HG03378 (cell line): ENCODE results near the gene RIPK4.
"Not testable (repeated sequence)": the region's sequence is repeated elsewhere in the genome, so short reads cannot be mapped to it uniquely, and the experiment has no call there.

Experiments
- ATAC-seq: cut with Tn5 transposase; IDR thresholded peaks from one replicate; pipeline ENCODE4 v1.9.1; 2021; ENCODE audit warnings: mild to moderate bottlenecking, moderate library complexity; ENCODE audit not compliant: unreplicated experiment

The RIPK4 gene

GRCh38 chr21:41796476-41797080 is 29.7 kb upstream of the RIPK4 start:
- no peak for ATAC-seq

- no peak for ATAC-seq
Observed at GRCh38 chr21:41795726-41796125, 28.9 kb upstream of the RIPK4 start.

GRCh38 chr21:41794600-41794999 is 27.7 kb upstream of the RIPK4 start:
- no peak for ATAC-seq

GRCh38 chr21:41792711-41793110 is 25.9 kb upstream of the RIPK4 start:
- ATAC-seq: no peak

- no peak for ATAC-seq
Observed at GRCh38 chr21:41786509-41786987, 19.7 kb upstream of the RIPK4 start.

GRCh38 chr21:41785262-41785661 is 18.4 kb upstream of the RIPK4 start:
- not testable (repeated sequence) for ATAC-seq

- no peak for ATAC-seq
Observed at GRCh38 chr21:41784456-41785102, 17.7 kb upstream of the RIPK4 start.

GRCh38 chr21:41783476-41784180 is 16.8 kb upstream of the RIPK4 start:
- ATAC-seq: no peak

- ATAC-seq: no peak
Observed at GRCh38 chr21:41781050-41781410, 14.2 kb upstream of the RIPK4 start.

- ATAC-seq: no peak
Observed at GRCh38 chr21:41780337-41781049, 13.6 kb upstream of the RIPK4 start.

GRCh38 chr21:41779659-41780058 is 12.8 kb upstream of the RIPK4 start:
- ATAC-seq: no peak

- ATAC-seq: no peak
Observed at GRCh38 chr21:41778930-41779600, 12.2 kb upstream of the RIPK4 start.

GRCh38 chr21:41777951-41778815 is 11.3 kb upstream of the RIPK4 start:
- no peak for ATAC-seq

GRCh38 chr21:41776778-41777177 is 9.9 kb upstream of the RIPK4 start:
- ATAC-seq: no peak

GRCh38 chr21:41775149-41775472 is 8.3 kb upstream of the RIPK4 start:
- no peak for ATAC-seq

- ATAC-seq: no peak
Observed at GRCh38 chr21:41774467-41775148, 7.8 kb upstream of the RIPK4 start.

- ATAC-seq: no peak
Observed at GRCh38 chr21:41772351-41773080, 5.7 kb upstream of the RIPK4 start.

GRCh38 chr21:41771625-41771945 is 4.7 kb upstream of the RIPK4 start:
- ATAC-seq: no peak
